NB4 (cell line): ENCODE measurements around the gene APOC4.

ENCODE experiments used
- CTCF ChIP-seq: IDR thresholded peaks from one replicate; pipeline ENCODE4 v1.5.1; 2012; ENCODE audit warnings: low read depth, low read length
- MAX ChIP-seq: IDR thresholded peaks from 2 replicates; pipeline ENCODE4 v1.6.1; 2011; ENCODE audit warnings: low read depth, low read length
- MYC ChIP-seq: IDR thresholded peaks from 2 replicates; pipeline ENCODE4 v1.6.1; 2011; ENCODE audit warnings: low read depth, low read length
- POLR2A ChIP-seq: IDR thresholded peaks from 2 replicates; pipeline ENCODE4 v1.6.1; 2011; ENCODE audit warnings: mild to moderate bottlenecking; ENCODE audit not compliant: insufficient read length; ENCODE audit errors: extremely low read depth

GRCh38 chr19:44968118-44968517 is 26.1 kb downstream of the APOC4 start:
- TF ChIP-seq CTCF (no peak), POLR2A (no peak), MAX (no peak), MYC (no peak)
